Muscle of leg (tissue), 11 donors: ENCODE results near the gene MTG1. TPM values are rescaled to one million over a fixed set of nuclear protein-coding genes. Genes with fewer than 3 reads are reported as not detected.
"Not testable (repeated sequence)": the region's sequence is repeated elsewhere in the genome, so short reads cannot be mapped to it uniquely, and the experiment has no call there.

ENCODE experiments used
- DNase-seq: peaks from one replicate; pipeline ENCODE4 v3.0.0; 2013
- H3K27ac ChIP-seq: one replicate; pipeline ENCODE4 v1.5.1; 2013; ENCODE audit warnings: mild to moderate bottlenecking, low read length, control low read depth
- H3K27me3 ChIP-seq: one replicate; pipeline ENCODE4 v1.6.1; 2013; ENCODE audit warnings: low read length; ENCODE audit not compliant: control insufficient read depth, insufficient read depth
- H3K36me3 ChIP-seq: one replicate; pipeline ENCODE4 v1.6.1; 2013; ENCODE audit warnings: low read length; ENCODE audit not compliant: control insufficient read depth, insufficient read depth
- H3K4me1 ChIP-seq: one replicate; pipeline ENCODE4 v1.6.1; 2013; ENCODE audit warnings: low read length; ENCODE audit not compliant: control insufficient read depth, insufficient read depth
- H3K4me3 ChIP-seq: one replicate; pipeline ENCODE4 v1.5.1; 2013; ENCODE audit warnings: low read length, control low read depth
- H3K9me3 ChIP-seq: replicated peaks from 2 replicates; pipeline ENCODE4 v1.6.1; 2013; ENCODE audit warnings: low read depth, low read length; ENCODE audit not compliant: control insufficient read depth
- whole genome bisulfite sequencing: methylation state at CpG from one replicate; pipeline ENCODE4 v1.1.5; 2013; ENCODE audit warnings: missing lambda C conversion rate; ENCODE audit not compliant: insufficient coverage; 5-methylcytosine and 5-hydroxymethylcytosine counted together
- polyA plus RNA-seq, 8 donors: library from polyadenylated mRNA; unstranded; fragments of 120-200 nt; gene quantifications; one replicate each; pipeline versions ENCODE4 v1.2.1 to v1.2.3, GENCODE V29; 2013; ENCODE audit warnings: inconsistent platforms in 1 of 8, low replicate concordance in 1 of 8; ENCODE audit not compliant: insufficient read length in 8 of 8, insufficient read depth in 1 of 8
- total RNA-seq: library from RNA; stranded (reverse); fragments of 120-200 nt; gene quantifications from one replicate; pipeline ENCODE4 v1.2.4, GENCODE V29; 2013

The MTG1 gene
- total and polyA plus RNA-seq, 9 donors = 22.7 to 52.3 (median 40.4) TPM

GRCh38 chr10:133422223-133422806, 28.4 kb downstream of the MTG1 start:
- H3K36me3 ChIP-seq = peaks cover 24% of the 10 kb centered on the region
- WGBS = 64% methylated on average over 12 of the region's 16 CpGs
- H3K4me1 ChIP-seq = peaks cover 14% of the 10 kb centered on the region
- H3K27ac ChIP-seq = peak overlapping the region; percentile 25
- peak; percentile 37 for DNase-seq
- H3K4me3 ChIP-seq = no peak overlapping the region
- H3K27me3 ChIP-seq = peaks cover 4% of the 10 kb centered on the region
- no peaks in the 10 kb centered on the region for H3K9me3 ChIP-seq

GRCh38 chr10:133422807-133423771, 29.1 kb downstream of the MTG1 start:
- H3K9me3 ChIP-seq = no peaks in the 10 kb centered on the region
- H3K4me3 ChIP-seq = no peak overlapping the region
- H3K4me1 ChIP-seq = peaks cover 14% of the 10 kb centered on the region
- peaks cover 4% of the 10 kb centered on the region for H3K27me3 ChIP-seq
- H3K36me3 ChIP-seq = peaks cover 24% of the 10 kb centered on the region
- WGBS = 13% methylated on average over 82 of the region's 88 CpGs
- no peak for DNase-seq
- no peak overlapping the region for H3K27ac ChIP-seq

- DNase-seq, H3K9me3 ChIP-seq, H3K27me3 ChIP-seq, H3K27ac ChIP-seq, H3K4me3 ChIP-seq: not testable (repeated sequence)
- Histone ChIP-seq H3K36me3 (peaks cover 16% of the 10 kb centered on the region), H3K4me1 (peaks cover 14% of the 10 kb centered on the region)
- WGBS = no CpG with 5 or more reads among the region's 46 CpGs
These were observed 30.1 kb downstream of the MTG1 start for GRCh38 chr10:133424102-133424501.

- H3K4me3 ChIP-seq = not testable (repeated sequence)
- WGBS = no CpG with 5 or more reads among the region's 37 CpGs
These were observed 30.6 kb downstream of the MTG1 start, which contains the start of gene SPRN for GRCh38 chr10:133424601-133425000. TSS of gene SPRN (minus strand) at chr10:133424625. CDS start at chr10:133423681, 944 bp downstream.

GRCh38 chr10:133429571-133429970, 35.6 kb downstream of the MTG1 start:
- H3K36me3 ChIP-seq, DNase-seq, H3K4me1 ChIP-seq, H3K27me3 ChIP-seq, H3K27ac ChIP-seq, H3K4me3 ChIP-seq, H3K9me3 ChIP-seq: not testable (repeated sequence)
- WGBS = no CpG with 5 or more reads among the region's 4 CpGs

More at GRCh38 chr10:133424601-133425000, 30.6 kb downstream of the MTG1 start, which contains the start of gene SPRN:
- Histone ChIP-seq H3K36me3 (peaks cover 11% of the 10 kb centered on the region), H3K4me1 (peaks cover 14% of the 10 kb centered on the region)
- H3K27ac ChIP-seq, H3K9me3 ChIP-seq, DNase-seq, H3K27me3 ChIP-seq: not testable (repeated sequence)

- no CpG with 5 or more reads among the region's 9 CpGs for WGBS
- not testable (repeated sequence) for H3K27ac ChIP-seq, H3K9me3 ChIP-seq, H3K4me3 ChIP-seq, H3K27me3 ChIP-seq, H3K36me3 ChIP-seq, DNase-seq, H3K4me1 ChIP-seq
These were observed 38.1 kb downstream of the MTG1 start for GRCh38 chr10:133431888-133432613.

GRCh38 chr10:133432789-133433188, 38.8 kb downstream of the MTG1 start:
- not testable (repeated sequence) for H3K4me1 ChIP-seq, DNase-seq, H3K36me3 ChIP-seq, H3K27ac ChIP-seq, H3K27me3 ChIP-seq, H3K9me3 ChIP-seq, H3K4me3 ChIP-seq
- WGBS = no CpG with 5 or more reads among the region's 25 CpGs

GRCh38 chr10:133438711-133439273, 44.8 kb downstream of the MTG1 start:
- no peaks in the 10 kb centered on the region for H3K9me3 ChIP-seq
- 72% methylated on average over 6 of the region's 11 CpGs for WGBS
- no peaks in the 10 kb centered on the region for H3K36me3 ChIP-seq
- H3K4me3 ChIP-seq = no peak overlapping the region
- DNase-seq = no peak
- H3K4me1 ChIP-seq = no peaks in the 10 kb centered on the region
- H3K27ac ChIP-seq = no peak overlapping the region
- H3K27me3 ChIP-seq = no peaks in the 10 kb centered on the region

- H3K4me3 ChIP-seq = no peak overlapping the region
- H3K4me1 ChIP-seq = no peaks in the 10 kb centered on the region
- no peaks in the 10 kb centered on the region for H3K9me3 ChIP-seq
- no peaks in the 10 kb centered on the region for H3K27me3 ChIP-seq
- 82% methylated on average over 23 of the region's 25 CpGs for WGBS
- no peaks in the 10 kb centered on the region for H3K36me3 ChIP-seq
- H3K27ac ChIP-seq = no peak overlapping the region
- DNase-seq = no peak
These were observed 45.8 kb downstream of the MTG1 start for GRCh38 chr10:133439517-133440461.
